GM21381 (cell line): Measurements from ENCODE around the gene LMO7.
"Not testable (repeated sequence)": the region's sequence is repeated elsewhere in the genome, so short reads cannot be mapped to it uniquely, and the experiment has no call there.

Experiments used
- ATAC-seq: cut with Tn5 transposase; IDR thresholded peaks from one replicate; pipeline ENCODE4 v1.9.1; 2021; ENCODE audit warnings: mild to moderate bottlenecking, moderate library complexity; ENCODE audit not compliant: unreplicated experiment

Gene LMO7

DNA sequence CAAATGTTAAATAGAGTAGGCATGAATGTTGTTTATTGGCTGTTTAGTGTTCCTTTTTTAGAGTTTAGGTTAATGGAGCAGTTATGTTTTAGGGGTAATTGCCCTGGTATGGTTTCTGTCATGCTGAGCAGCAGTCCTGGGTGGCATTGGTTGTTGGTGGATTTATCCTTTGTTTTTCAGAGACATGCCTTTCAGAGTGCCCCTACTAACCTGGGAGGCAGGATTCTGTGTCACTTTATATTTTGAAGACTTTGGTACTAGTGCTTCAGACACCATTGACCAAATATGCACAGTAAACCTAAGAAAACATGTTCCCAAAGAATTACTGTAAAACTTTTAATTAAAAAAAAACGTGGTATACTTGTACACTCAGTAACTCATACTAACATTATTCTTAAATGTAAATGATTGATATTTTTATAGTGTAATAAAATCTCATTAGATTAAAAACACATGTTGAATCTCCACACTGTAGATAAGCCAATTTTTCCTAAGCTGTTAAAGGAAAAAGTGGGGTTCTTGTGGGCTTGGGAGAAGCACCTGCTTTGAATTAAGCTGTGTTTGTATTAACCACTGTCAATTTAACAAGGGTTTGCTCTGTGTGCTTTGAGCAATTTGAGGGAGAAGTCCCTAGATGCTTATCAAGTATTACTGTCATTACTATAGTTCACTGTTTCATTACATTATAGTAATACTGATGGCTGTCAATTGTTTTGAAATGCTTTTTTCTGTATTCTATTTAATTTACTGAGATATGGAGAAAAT lies 133.2 kb downstream of the LMO7 start:
- no peak for ATAC-seq

DNA sequence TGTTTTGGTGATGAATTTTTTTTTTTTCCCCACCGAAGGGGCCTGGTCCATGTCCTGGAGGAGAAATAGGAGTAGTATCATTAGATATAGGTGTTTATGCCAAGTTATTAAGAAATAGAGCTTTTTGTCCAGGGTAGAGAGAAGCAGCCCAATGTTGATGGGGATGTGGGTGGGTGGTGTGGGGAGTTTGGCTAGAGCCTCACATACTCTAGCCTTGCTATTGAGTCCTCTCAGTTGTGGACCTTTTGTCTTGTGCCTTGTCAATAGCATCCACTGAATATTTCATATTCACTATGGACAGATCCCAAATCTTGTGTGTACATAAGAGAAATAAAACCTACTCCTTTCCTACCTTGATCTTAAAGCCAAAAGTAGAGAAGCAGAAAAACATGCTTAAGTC lies 134.0 kb downstream of the LMO7 start:
- no peak for ATAC-seq

DNA sequence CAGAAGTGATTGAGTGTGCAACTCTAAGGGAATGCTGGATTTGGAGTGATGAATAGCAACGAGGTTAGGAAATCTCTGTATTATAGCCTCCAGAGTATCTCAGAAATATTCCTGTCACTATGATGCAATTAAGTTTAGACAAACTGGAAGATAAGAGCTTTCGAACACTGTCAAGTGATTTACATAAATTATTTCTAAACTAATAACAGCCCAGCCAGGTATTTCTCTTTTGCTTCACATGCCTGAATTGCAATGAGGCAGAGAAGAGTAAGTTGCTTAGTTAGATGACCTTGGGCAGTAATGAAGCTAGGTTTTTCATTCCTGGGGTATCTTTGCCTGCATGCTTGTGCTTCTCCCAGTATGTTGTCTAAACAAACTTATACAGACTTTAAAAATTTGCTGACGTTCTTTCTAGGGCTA lies 134.5 kb downstream of the LMO7 start:
- no peak for ATAC-seq

DNA sequence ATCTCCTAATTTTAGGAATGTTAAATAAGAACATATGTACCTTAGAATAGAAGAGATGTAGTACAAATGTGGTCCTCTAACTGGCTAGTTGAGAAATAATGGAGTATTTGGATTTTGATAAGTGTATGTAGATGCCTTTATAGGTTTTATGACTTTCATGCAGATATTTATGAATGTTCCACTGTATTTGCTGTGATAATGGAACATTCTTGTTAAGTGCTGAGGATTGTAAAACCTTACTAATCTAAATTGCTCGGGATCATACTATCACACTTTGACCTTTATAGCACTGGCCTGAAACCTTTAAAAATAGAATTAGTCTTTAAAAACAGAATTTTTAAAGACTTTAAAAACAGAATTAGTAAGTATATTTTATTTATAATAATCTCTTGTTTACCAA lies 135.1 kb downstream of the LMO7 start:
- ATAC-seq, result no peak

DNA sequence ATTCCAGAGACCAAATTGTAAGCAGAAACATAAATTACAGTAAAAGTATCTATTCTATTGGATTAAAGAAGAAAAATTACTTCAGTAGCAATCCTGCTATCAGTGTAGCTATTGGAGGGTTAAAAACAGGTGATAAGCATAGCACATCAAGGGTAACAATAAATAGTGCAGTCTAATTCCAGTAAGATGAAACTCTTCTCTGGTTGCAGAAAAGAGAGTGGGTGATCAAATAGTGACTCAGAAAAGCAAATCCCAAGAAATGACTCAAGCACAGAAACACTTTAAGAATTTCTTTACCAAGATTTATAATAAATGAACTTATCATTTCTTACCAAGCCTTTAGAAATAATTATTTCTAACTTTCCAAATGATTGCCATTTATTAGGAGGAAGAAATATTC lies 135.7 kb downstream of the LMO7 start:
- ATAC-seq, result no peak

DNA sequence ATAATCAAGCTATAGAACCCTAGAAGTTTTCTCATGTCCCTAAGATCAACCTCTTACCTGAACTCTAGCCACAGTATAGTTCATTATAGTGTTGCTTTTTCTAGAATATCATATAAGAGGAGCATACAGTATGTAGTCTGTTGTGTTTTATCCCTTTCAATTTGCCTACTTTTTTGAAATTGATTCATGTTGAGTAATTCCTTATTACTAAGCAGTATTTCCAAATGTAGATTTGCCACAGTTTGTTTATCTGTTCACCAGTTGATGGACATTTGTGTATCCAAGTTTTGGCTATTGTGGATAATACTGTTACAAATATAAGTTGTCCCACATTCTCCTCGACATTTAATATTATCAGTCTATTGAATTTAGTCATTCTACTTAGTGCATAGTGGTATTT lies 138.0 kb downstream of the LMO7 start:
- no peak for ATAC-seq

DNA sequence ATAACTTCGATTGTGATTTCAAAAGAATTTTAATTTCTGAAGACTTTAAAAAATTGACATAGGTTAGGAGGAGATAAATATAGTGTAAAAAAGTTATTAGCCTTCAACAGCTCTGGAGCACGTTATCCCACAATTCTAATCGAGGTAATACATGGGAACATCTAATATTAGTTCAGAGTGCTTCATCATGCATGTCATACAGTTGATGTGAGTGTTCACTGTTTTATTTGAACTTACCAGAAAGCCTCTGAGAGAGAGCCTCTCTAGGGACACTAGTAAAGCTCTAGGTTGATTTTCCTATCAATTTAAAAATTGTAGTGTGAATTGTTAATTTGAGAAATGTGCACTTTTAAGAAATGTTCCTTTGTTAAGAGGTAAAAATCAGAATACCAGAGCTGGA lies 140.4 kb downstream of the LMO7 start:
- no peak for ATAC-seq

DNA sequence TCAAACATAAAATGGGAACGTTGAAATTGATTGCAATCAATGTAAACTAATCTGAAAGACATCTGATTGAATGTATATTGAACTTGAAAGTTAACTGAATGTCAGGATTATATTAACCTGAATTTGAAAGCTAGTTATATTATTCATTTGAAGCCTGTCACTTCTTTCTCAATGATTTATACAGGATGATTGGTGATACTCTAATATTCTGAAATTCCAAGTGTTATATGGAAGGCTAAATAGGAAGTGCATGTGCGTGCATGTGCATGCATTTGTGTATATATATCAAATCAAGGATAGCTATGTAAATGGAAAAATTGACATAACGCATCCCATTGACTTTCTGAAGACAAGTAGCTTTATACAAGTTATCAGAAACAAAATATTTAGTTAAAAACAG lies 143.3 kb downstream of the LMO7 start:
- no peak for ATAC-seq

DNA sequence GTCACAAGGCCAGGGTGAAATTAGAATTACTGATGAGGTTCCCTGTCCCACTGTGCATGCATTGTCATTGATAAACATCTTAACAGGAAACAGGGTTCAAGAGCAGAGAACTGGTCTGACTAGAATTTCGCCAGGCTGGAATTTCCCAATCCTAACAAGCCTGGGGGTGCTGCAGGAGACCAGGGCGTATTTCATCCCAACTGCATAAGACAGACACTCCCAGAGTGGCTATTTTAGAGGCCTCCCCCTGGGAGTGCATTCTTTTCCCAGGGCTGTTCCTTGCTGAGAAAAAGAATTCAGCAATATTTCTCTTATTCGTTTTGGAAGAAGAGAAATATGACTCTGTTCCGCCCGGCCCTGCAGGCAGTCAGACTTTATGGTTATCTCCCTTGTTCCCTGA lies 144.0 kb downstream of the LMO7 start:
- ATAC-seq, result not testable (repeated sequence)

DNA sequence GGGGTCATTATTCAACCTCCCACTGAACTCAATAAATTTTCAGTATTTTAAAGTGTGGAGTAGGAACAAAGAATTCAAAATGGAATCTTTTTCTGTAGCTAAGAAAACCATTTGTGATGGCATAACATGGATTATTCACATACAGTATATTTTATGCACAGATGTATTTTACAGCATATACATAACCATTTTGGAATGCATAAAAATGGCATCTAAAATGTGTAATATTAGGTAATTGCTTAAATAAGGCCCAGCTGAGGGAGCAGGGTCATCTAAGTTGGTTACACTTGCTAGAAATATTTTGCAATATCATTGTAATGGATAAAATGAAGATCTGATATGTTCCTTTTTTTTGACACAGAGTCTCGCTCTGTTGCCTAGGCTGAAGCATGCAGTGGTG lies 146.9 kb downstream of the LMO7 start:
- no peak for ATAC-seq

DNA sequence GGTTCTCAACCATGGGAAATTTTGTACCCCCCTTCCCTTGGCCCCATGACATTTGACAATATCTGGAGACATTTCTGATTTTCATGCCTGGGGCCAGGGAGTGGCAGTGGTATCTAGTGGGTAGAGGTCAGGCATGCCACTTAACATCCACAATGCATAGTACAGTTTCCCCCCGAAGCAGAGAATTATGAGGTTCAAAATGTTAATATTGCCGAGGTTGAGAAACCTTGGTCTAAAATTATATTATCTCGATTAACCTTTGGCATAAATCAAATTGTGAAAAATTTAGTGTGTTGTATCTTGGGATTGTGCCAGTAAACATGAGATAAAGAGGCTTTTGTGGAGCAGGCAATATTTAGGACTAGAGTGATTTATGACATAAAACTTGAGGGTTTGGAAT lies 147.9 kb downstream of the LMO7 start:
- ATAC-seq, result no peak

DNA sequence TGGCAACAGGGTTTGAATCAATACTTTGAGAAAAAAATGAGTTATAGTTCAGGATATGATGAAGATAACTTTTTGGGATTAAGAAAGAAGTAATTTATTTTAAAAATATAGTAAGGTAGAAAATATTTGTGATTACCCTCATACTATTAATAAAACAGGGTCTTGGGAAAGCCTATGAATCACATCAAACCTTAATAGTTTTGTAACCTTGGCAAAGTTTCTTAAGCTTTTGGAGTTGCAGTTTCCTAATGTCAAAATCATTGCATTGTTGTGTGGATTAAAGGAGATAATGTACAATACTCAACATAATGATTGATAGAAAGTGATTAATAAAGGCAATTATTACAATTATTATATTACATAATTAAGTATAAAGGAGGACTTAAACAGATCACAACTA lies 149.0 kb downstream of the LMO7 start:
- no peak for ATAC-seq

DNA sequence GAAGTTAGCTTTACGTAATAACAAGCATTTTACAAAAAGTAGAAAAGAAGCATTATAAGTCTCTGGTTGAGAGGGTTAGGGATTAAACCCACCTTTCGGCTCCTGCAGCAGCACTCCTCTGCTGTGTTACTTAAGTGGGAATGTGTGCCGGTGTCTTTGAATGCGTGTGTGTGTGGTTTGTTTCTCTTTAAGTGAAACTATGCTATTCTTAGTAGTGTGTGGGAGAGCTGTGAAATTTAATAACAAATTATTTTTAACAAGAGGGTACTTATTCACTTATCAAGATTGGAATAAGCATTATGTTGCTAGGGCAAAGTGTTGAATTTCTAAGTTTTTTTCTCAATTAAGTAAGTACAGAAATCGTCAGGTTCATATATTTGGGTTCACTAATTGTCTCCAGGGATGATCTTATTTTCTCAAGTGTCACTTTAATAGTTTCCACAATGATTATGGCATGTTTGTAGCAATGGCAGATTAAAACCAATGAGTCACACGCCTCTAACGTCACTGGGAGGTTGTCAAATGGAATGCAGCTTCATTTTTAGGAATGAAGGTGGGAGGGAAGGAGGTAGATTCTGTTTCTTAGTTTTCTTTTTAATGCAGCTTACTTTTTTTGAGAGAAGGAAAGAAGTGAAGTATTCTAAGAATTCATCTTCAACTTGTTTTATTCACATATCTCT lies 151.3 kb downstream of the LMO7 start:
- no peak for ATAC-seq

DNA sequence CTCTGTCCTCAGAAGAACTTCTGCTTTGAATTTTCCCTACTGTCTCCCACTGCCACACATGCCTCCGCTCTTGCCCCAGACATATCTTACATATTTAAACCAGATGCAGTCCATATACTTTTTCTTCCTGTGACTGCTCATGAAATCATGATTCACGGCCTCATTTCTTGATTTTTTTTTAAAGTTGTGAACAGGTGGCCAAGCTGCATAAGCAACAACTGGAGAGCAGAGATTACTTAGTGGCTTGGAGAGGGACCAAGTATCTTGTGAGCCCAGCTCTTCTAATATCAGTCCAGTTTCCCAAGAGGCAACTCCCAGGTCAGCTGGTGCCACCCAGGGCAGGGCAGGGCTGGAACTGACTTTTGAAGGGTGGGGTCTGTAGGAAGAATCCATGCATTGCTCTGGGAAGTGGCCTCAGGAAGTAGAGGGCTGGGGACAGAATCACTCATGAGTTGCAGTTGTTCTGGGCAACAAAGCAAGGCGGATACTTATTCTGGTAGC lies 152.4 kb downstream of the LMO7 start:
- no peak for ATAC-seq

DNA sequence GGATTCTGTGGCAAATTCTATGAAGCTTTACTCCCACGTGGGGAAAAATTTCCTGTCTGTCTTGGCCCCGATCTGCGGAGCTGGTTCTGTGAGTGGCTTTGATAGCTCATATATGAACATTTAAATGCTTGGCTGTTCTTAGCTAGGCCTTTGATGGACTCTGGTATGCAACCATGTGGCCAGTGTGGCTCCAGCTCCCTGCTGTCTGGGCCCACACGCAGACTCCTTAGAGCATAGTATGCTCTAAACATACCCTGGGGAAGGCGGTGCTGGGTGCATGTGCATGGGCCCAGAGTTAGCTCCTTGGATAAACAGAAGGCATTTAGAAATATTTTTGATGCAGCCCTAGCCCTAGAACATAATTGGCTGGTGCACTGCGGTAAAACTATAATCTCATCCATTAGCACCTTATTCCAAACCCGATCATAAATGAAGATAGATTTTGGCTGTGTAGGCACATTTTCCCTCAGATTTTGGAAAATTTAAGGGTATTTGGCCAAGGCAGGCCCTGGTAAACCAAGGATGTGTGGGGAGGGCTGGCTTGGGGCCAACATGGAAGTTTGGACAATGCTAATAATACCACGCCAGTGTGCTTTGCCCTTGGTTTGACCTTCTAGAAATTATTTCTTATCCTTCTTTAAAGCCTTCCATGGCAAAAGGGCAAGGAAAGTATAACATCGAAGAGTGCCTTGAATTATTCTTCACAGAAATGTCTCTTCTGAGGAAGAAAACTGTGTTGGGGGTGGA lies 153.5 kb downstream of the LMO7 start:
- ATAC-seq, result no peak

DNA sequence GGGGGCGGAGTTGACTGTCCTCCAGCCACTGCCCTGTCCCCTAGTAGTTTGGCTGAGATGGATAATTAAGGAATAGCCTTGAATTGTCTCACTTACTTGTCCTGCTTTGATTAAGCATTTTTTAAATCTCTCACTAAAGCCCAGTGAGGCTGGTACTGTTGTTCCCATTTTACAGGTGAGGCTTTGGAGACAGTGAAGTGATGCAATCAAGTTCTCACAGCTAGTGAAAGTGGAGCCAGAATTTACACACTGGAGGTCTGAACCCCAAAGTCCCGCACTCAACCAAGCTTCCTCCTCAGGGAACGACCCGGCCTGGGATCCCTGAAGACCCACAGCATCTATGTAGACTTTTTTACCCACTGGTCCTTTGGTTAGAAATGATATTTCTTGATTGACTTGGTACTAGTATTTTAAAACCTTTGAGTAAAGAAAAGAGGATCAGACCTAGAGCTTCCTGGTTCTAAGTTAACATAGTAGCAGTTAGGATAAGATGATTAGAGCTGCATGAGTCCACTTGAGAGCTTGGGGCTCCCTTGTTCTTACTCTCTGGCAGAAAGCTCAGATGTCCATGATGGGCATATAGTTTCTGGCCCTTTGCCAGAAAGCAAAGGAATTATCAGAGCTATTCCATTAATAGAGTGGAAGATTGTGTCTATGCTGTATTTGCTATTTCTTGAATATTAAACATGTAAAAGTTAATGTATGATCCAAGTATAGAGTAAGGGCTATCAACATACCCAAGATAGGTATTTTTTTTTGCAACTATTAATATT lies 154.3 kb downstream of the LMO7 start:
- no peak for ATAC-seq

DNA sequence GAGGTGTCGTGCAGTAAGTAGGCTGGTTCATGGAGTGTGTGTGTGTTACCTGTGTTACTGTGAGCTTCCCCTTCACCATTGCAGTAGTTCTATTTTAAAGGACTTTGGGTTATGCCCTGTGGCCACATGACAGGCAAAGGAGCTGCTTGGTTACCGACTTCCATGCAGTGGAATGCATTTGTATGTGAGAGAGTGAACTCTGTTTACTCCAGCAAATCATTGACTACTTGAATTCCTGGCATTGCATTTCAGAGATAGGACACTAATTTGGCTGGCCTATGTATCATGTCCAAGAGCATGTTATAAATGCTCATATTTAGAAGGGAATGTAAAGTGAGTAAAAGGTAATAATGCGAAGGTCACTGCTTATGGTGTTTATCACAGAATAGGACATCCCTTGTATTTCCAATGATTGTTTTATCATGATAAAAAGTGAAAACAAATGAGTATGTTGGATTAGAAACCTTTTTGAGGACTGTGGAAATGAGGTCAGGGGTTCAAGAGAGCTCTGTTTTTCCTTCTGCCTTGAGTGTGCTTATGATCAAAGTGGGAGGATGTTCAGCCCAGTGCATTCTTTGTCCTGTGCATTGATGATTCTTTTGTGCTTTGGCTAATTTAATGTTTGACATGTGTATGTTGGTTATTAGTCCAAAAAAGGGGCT lies 156.5 kb downstream of the LMO7 start:
- ATAC-seq, result no peak

DNA sequence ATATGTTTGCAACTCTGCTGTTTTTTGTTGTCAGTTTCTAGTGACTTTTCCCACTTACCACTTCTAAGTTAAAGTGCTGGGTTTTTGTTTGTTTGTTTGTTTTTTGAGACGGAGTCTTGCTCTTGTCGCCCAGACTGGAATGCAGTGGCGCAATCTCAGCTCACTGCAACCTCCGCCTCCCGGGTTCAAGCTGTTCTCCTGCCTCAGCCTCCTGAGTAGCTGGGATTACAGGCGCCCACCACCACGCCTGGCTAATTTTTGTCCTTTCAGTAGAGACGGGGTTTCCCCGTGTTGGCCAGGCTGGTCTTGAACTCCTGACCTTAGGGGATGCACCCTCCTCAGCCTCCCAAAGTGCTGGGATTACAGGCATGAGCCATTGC lies 157.0 kb downstream of the LMO7 start:
- ATAC-seq, result not testable (repeated sequence)

DNA sequence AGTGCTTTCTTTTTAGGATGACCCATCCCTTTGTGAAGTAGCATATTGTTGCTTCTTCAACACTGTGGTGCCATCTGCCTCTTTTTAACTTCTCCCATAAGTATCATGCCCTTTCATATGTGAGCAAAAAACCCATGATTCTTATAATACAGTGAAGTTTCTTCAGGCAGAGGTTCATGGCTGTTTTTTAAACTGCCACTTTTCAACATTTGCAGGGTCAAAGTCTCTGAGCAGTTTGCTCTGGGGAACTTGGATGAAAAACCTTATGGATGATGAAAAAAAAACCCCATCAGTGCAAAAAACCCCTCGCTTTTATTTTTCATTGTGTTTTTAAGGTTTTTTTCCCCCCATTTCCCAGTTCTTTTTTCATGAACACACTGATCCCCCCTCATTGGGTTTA lies 158.5 kb downstream of the LMO7 start:
- no peak for ATAC-seq

DNA sequence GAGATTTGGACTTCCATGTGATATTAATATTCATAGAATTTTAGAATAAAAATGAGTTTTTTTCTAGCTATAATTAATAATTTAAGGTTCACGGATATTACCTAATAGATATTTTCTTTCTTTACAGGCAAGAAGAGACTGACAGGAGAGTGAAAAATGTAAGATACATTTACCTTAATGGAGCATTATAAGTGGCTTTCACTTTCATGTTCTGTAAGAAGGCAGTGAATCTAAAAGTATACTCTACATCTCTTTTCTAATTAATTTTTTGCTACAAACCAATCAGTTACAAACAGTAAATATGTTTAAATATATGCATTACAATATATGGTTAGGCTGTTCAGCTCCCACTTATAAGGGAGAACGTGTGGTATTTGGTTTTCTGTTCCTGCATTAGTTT lies 159.1 kb downstream of the LMO7 start:
- ATAC-seq, result no peak

DNA sequence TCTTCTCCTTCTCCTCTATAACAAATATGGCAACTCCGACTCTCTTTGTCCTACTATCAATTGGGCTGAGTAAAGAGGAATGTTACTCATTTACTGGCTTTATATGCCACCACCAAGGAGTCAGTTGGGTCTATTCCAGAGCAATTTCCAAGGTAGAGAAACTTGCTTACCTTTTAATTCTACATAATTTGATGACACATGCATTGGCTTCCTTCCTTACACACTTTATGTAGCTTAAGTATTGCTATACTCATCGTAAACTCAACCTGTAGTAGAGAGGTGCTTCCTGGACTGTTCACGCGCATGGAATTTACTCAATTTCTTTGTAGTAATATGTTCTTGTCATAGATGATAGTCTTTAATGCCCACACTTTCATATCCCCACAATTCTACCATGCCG lies 160.7 kb downstream of the LMO7 start:
- no peak for ATAC-seq
